ENCODE measurements around the gene FAM171A1. TPM values are rescaled to one million over a fixed set of nuclear protein-coding genes. Genes with fewer than 3 reads are reported as not detected.
"Not testable (repeated sequence)": the region's sequence is repeated elsewhere in the genome, so short reads cannot be mapped to it uniquely, and the experiment has no call there.

The FAM171A1 gene
- 1 to 10 TPM; 2.3 to 4.5 TPM for polyA plus RNA-seq

DNA sequence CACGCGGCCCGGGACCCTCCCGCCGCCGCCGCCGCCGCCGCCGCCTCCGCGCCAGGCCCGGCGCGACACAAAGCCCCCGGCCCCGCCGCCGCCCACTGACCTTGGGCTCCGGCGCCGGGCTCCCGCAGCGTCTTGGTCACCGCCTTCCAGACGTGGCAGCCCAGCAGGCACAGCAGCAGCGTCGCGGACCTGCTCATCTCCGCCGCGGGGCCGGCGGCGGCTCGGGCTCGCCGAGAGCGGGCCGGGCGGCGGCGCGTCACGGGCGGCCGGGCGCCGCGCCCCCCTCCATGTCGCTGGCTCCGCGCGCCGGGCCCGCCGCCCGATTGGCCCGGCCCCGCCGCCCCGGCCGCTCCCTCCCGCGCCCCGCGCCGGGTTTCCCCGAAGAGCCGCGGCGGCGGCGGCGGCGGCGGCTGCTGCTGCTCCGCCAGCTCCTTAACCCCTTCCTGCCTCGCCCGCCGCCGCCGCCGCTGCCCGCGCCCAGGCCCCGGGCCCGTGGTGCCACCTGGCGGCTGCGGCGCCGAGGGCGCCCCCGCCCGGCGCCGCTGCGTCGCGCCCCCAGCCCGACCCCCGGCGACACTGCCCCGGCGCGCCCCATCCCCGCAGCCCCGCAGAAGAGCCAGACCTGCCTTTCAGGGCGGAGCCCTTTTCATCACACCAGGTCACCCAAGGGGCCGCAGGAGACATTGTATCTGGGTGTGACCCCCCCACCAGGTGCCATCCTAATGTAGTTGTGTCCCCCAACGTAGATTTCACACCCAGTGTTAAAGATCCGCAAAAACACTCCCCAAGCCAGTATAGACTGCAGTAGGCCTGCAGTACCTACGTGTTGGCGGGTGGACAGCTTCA lies at the start of gene FAM171A1:
TSS of gene FAM171A1 (minus strand) at position 434 of the 846 bp plus-strand sequence. CDS start at position 197, 237 bp downstream.
- H3K4me1 ChIP-seq (ENCODE audit: control insufficient read depth in 2 of 2, insufficient read depth in 2 of 2, low read length in 1 of 2), result peaks cover 0 to 2% of the 10 kb centered on the region in 2 donors
- H3K36me3 ChIP-seq (ENCODE audit: control insufficient read depth in 2 of 2, insufficient read depth in 2 of 2, low read length in 1 of 2), result no peaks in the 10 kb centered on the region
- H3K9me3 ChIP-seq (ENCODE audit: control insufficient read depth in 2 of 2, insufficient read depth in 1 of 2, low read depth in 1 of 2, low read length in 1 of 2), result no peaks in the 10 kb centered on the region
- H3K27ac ChIP-seq (ENCODE audit: low read depth in 2 of 2, low read length in 1 of 2), result peak within 1 kb of the TSS; percentile 30
- peak within 1 kb of the TSS; percentile 61 to 71 for H3K4me3 ChIP-seq (ENCODE audit: low read depth in 1 of 2, low read length in 2 of 2)
- WGBS, 2 donors, result 2 to 4% methylated on average over 35 to 115 of the region's 115 CpGs
- H3K27me3 ChIP-seq (ENCODE audit: control insufficient read depth in 1 of 2, insufficient read depth in 2 of 2, low read length in 2 of 2), result no peaks in the 10 kb centered on the region

DNA sequence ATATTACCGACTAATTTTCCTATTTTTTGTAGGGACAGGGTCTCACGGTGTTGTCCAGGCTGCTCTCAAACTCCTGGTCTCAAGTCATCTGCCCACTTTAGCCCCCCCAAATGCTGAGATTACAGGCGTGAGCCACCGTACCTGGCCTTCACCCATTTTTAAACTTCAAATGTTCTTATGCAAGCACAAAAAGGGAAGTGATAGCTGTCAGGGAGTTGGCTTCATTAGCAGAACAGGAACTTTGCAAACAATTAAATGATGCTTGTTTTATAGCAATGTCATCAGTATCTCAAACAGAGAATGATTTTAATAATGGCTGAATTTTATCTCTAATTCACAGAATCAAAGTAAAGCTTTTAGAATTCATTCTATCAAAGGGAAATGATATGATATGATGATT lies 49.8 kb upstream of the FAM171A1 start:
- Histone ChIP-seq H3K4me1 (ENCODE audit: control insufficient read depth in 2 of 2, insufficient read depth in 2 of 2, low read length in 1 of 2) (no peaks in the 10 kb centered on the region), H3K27me3 (ENCODE audit: control insufficient read depth in 1 of 2, insufficient read depth in 2 of 2, low read length in 2 of 2) (no peaks in the 10 kb centered on the region), H3K9me3 (ENCODE audit: control insufficient read depth in 2 of 2, insufficient read depth in 1 of 2, low read depth in 1 of 2, low read length in 1 of 2) (no peaks in the 10 kb centered on the region), H3K36me3 (ENCODE audit: control insufficient read depth in 2 of 2, insufficient read depth in 2 of 2, low read length in 1 of 2) (no peaks in the 10 kb centered on the region), H3K27ac (ENCODE audit: low read depth in 2 of 2, low read length in 1 of 2) (no peak overlapping the region), H3K4me3 (ENCODE audit: low read depth in 1 of 2, low read length in 2 of 2) (no peak overlapping the region)
- WGBS, 2 donors, result 62 to 69% methylated on average over 4 of the region's 4 CpGs

DNA sequence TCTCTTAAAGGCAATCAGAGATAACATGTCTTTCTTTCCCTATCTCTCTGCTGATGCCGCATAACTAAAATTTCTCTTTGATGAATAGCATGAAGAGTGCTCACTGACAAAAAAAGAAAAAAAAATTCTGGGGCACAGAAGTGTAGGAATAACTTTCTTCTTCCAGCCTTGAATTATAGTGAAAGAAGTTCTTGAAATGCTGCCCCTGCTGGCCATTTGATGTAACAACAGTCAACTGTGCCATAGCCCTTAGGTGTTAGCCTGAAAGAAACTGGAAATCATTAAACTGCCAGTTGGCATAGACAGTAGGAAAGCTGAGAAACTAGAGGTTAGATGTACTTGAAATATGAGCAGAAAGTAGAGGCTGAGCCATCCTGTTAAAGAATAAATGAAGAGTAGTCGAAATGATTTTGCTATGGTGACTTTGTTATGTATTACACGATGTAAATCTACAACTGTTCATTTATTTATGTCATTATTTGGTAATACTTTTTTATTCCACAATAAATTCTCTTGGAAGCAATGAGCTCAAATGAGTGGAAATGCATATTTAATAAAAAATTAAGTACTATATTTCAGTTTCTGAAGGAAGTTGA lies 48.3 kb upstream of the FAM171A1 start:
- Histone ChIP-seq H3K27me3 (ENCODE audit: control insufficient read depth in 1 of 2, insufficient read depth in 2 of 2, low read length in 2 of 2) (no peaks in the 10 kb centered on the region), H3K4me1 (ENCODE audit: control insufficient read depth in 2 of 2, insufficient read depth in 2 of 2, low read length in 1 of 2) (no peaks in the 10 kb centered on the region), H3K27ac (ENCODE audit: low read depth in 2 of 2, low read length in 1 of 2) (no peak overlapping the region), H3K36me3 (ENCODE audit: control insufficient read depth in 2 of 2, insufficient read depth in 2 of 2, low read length in 1 of 2) (no peaks in the 10 kb centered on the region), H3K9me3 (ENCODE audit: control insufficient read depth in 2 of 2, insufficient read depth in 1 of 2, low read depth in 1 of 2, low read length in 1 of 2) (no peaks in the 10 kb centered on the region), H3K4me3 (ENCODE audit: low read depth in 1 of 2, low read length in 2 of 2) (no peak overlapping the region)
- 45 to 57% methylated on average over 3 of the region's 3 CpGs for WGBS, 2 donors

DNA sequence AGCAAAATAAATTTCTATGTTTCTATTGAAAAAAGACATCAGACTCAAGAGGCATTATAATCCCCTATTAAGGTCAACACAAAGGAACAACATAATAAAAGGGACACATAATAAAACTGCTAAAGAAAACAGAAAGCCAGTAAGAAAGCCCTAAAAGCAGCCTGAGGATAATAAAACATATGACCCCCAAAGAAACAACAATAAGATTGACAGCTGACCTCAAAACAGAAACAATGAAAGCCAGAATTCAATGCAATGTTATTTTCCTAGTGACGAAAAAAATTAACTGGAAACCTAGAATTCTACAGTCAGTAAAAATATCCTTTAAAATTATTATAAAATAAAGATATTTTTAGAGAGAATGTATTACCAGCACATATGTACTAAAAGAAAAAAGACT lies 44.9 kb upstream of the FAM171A1 start:
- H3K4me1 ChIP-seq (ENCODE audit: control insufficient read depth in 2 of 2, insufficient read depth in 2 of 2, low read length in 1 of 2), result no peaks in the 10 kb centered on the region
- no peaks in the 10 kb centered on the region for H3K36me3 ChIP-seq (ENCODE audit: control insufficient read depth in 2 of 2, insufficient read depth in 2 of 2, low read length in 1 of 2)
- no peak overlapping the region for H3K4me3 ChIP-seq (ENCODE audit: low read depth in 1 of 2, low read length in 2 of 2)
- H3K27me3 ChIP-seq (ENCODE audit: control insufficient read depth in 1 of 2, insufficient read depth in 2 of 2, low read length in 2 of 2), result no peaks in the 10 kb centered on the region
- H3K27ac ChIP-seq (ENCODE audit: low read depth in 2 of 2, low read length in 1 of 2), result no peak overlapping the region
- no peaks in the 10 kb centered on the region for H3K9me3 ChIP-seq (ENCODE audit: control insufficient read depth in 2 of 2, insufficient read depth in 1 of 2, low read depth in 1 of 2, low read length in 1 of 2)
- 75 to 78% methylated on average over 1 of the region's 1 CpG for WGBS, 2 donors

DNA sequence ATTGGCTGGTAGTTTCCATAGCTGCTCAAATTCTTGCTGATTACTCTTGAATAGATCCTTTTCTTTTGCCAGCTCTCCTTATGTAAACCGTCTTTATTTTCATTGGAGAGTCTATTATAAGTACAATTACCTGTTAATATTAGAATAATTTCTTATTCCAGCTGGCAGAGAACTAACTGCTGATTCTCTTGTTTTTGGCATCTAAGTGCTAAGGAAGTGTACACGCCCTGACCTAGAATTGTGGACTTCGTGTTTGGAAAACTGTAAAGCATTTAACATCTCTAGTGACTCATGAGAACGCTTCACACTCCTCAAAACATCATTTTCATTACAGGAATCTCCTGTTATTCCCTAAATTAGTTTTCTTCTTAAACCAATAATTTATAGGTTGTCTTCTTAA lies 39.9 kb upstream of the FAM171A1 start:
- H3K4me1 ChIP-seq (ENCODE audit: control insufficient read depth in 2 of 2, insufficient read depth in 2 of 2, low read length in 1 of 2), result no peaks in the 10 kb centered on the region
- no peaks in the 10 kb centered on the region for H3K36me3 ChIP-seq (ENCODE audit: control insufficient read depth in 2 of 2, insufficient read depth in 2 of 2, low read length in 1 of 2)
- H3K27ac ChIP-seq (ENCODE audit: low read depth in 2 of 2, low read length in 1 of 2), result no peak overlapping the region
- 33 to 47% methylated on average over 4 of the region's 4 CpGs for WGBS, 2 donors
- no peaks in the 10 kb centered on the region for H3K27me3 ChIP-seq (ENCODE audit: control insufficient read depth in 1 of 2, insufficient read depth in 2 of 2, low read length in 2 of 2)
- H3K9me3 ChIP-seq (ENCODE audit: control insufficient read depth in 2 of 2, insufficient read depth in 1 of 2, low read depth in 1 of 2, low read length in 1 of 2), result no peaks in the 10 kb centered on the region
- H3K4me3 ChIP-seq (ENCODE audit: low read depth in 1 of 2, low read length in 2 of 2), result no peak overlapping the region

DNA sequence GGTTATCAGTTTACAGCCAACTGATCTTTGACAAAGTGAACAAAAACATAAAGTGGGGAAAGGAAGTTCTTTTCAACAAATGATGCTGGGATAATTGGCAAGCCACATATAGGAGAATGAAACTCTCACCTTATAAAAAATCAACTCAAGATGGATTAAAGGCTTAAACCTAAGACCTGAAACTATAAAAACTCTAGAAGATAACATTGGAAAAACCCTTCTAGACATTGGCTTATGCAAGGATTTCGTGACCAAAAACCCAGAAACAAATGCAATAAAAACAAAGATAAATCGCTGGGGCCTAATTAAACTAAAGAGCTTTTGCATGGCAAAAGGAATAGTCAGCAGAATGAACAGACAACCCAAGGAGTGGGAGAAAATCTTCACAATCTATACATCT lies 38.3 kb upstream of the FAM171A1 start:
- H3K36me3 ChIP-seq (ENCODE audit: control insufficient read depth in 2 of 2, insufficient read depth in 2 of 2, low read length in 1 of 2); H3K27ac ChIP-seq (ENCODE audit: low read depth in 2 of 2, low read length in 1 of 2); H3K27me3 ChIP-seq (ENCODE audit: control insufficient read depth in 1 of 2, insufficient read depth in 2 of 2, low read length in 2 of 2); H3K4me3 ChIP-seq (ENCODE audit: low read depth in 1 of 2, low read length in 2 of 2); H3K4me1 ChIP-seq (ENCODE audit: control insufficient read depth in 2 of 2, insufficient read depth in 2 of 2, low read length in 1 of 2); H3K9me3 ChIP-seq (ENCODE audit: control insufficient read depth in 2 of 2, insufficient read depth in 1 of 2, low read depth in 1 of 2, low read length in 1 of 2): not testable (repeated sequence)
- 74 to 78% methylated on average over 2 of the region's 2 CpGs for WGBS, 2 donors

DNA sequence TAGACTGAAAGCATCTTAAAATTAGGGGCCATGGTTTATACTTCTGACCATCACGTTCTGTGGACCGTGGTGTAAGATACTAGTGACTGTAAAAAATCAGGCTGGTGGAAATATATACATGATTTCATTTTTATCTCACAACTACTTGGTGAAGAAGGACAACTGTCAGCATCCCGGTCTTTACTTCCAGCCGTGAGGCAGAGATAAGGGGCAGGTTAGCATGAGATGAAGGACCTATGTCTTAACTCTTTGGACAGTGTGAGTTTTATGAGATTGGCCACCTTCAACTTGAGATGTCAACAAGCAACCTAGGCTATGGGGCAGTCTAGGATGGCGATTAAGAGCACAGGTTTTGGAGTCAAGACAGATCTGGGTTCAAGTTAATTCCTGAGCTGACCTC lies 37.5 kb upstream of the FAM171A1 start:
- H3K36me3 ChIP-seq (ENCODE audit: control insufficient read depth in 2 of 2, insufficient read depth in 2 of 2, low read length in 1 of 2), result no peaks in the 10 kb centered on the region
- H3K27ac ChIP-seq (ENCODE audit: low read depth in 2 of 2, low read length in 1 of 2), result no peak overlapping the region
- no peaks in the 10 kb centered on the region for H3K9me3 ChIP-seq (ENCODE audit: control insufficient read depth in 2 of 2, insufficient read depth in 1 of 2, low read depth in 1 of 2, low read length in 1 of 2)
- no peak overlapping the region for H3K4me3 ChIP-seq (ENCODE audit: low read depth in 1 of 2, low read length in 2 of 2)
- no peaks in the 10 kb centered on the region for H3K27me3 ChIP-seq (ENCODE audit: control insufficient read depth in 1 of 2, insufficient read depth in 2 of 2, low read length in 2 of 2)
- WGBS, 2 donors, result 88 to 93% methylated on average over 5 of the region's 5 CpGs
- no peaks in the 10 kb centered on the region for H3K4me1 ChIP-seq (ENCODE audit: control insufficient read depth in 2 of 2, insufficient read depth in 2 of 2, low read length in 1 of 2)

DNA sequence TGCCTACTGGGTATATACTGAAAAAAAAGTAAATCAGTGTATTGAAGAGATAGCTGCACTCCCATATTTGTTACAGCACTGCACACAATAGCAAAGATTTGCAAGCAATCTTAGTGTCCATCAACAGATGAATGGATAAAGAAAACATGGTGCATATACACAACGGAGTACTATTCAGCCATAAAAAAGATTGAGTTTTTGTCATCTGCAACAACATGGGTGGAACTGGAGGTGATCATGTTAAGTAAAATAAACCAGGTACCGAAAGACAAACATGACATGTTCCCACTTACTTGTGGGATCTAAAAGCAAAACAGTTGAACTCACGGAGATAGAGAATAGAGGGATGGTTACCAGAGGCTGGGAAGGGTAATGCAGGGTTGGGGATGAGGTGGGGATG lies 34.2 kb upstream of the FAM171A1 start:
- Histone ChIP-seq H3K36me3 (ENCODE audit: control insufficient read depth in 2 of 2, insufficient read depth in 2 of 2, low read length in 1 of 2) (no peaks in the 10 kb centered on the region), H3K27ac (ENCODE audit: low read depth in 2 of 2, low read length in 1 of 2) (no peak overlapping the region), H3K27me3 (ENCODE audit: control insufficient read depth in 1 of 2, insufficient read depth in 2 of 2, low read length in 2 of 2) (no peaks in the 10 kb centered on the region), H3K4me3 (ENCODE audit: low read depth in 1 of 2, low read length in 2 of 2) (no peak overlapping the region), H3K4me1 (ENCODE audit: control insufficient read depth in 2 of 2, insufficient read depth in 2 of 2, low read length in 1 of 2) (no peaks in the 10 kb centered on the region), H3K9me3 (ENCODE audit: control insufficient read depth in 2 of 2, insufficient read depth in 1 of 2, low read depth in 1 of 2, low read length in 1 of 2) (no peaks in the 10 kb centered on the region)
- 91 to 92% methylated on average over 3 of the region's 3 CpGs for WGBS, 2 donors

DNA sequence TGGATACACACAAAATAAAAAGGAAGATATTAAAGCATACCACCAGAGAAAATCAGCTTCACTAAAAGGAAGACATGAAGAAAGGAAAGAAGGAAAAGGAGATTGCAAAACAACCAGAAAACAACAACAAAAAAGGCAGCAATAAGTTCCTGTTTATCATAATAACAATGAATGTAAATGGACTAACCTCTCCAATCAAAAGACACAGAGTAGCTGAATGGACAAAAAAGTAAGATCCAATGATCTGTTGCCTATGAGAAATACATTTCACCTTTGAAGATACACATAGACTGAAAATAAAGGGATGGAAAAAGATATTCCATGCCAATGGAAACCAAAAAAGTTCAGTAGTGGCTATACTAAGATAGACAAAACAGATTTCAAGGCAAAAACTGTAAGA lies 30.3 kb upstream of the FAM171A1 start:
- Histone ChIP-seq H3K27ac (ENCODE audit: low read depth in 2 of 2, low read length in 1 of 2) (no peak overlapping the region), H3K4me3 (ENCODE audit: low read depth in 1 of 2, low read length in 2 of 2) (no peak overlapping the region), H3K36me3 (ENCODE audit: control insufficient read depth in 2 of 2, insufficient read depth in 2 of 2, low read length in 1 of 2) (no peaks in the 10 kb centered on the region), H3K4me1 (ENCODE audit: control insufficient read depth in 2 of 2, insufficient read depth in 2 of 2, low read length in 1 of 2) (no peaks in the 10 kb centered on the region), H3K27me3 (ENCODE audit: control insufficient read depth in 1 of 2, insufficient read depth in 2 of 2, low read length in 2 of 2) (no peaks in the 10 kb centered on the region), H3K9me3 (ENCODE audit: control insufficient read depth in 2 of 2, insufficient read depth in 1 of 2, low read depth in 1 of 2, low read length in 1 of 2) (no peaks in the 10 kb centered on the region)

DNA sequence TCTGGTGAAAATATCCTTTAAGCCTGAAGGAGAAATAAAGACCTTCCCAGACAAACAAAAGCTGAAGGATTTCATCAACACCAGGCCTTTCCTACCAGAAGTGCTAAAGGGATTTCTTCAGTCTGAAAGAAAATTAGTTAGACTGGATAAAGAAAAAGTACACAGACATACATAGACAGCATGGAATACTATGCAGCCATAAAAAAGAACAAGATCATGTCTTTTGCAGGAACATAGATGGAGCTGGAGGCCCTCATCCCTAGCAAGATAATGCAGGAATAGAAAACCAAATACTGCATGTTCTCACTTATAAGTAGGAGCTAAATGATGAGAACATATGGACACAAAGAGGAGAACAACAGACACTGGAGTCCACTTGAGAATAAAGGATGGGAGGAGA lies 29.4 kb upstream of the FAM171A1 start:
- H3K36me3 ChIP-seq (ENCODE audit: control insufficient read depth in 2 of 2, insufficient read depth in 2 of 2, low read length in 1 of 2); H3K4me3 ChIP-seq (ENCODE audit: low read depth in 1 of 2, low read length in 2 of 2); H3K4me1 ChIP-seq (ENCODE audit: control insufficient read depth in 2 of 2, insufficient read depth in 2 of 2, low read length in 1 of 2); H3K27ac ChIP-seq (ENCODE audit: low read depth in 2 of 2, low read length in 1 of 2); H3K27me3 ChIP-seq (ENCODE audit: control insufficient read depth in 1 of 2, insufficient read depth in 2 of 2, low read length in 2 of 2); H3K9me3 ChIP-seq (ENCODE audit: control insufficient read depth in 2 of 2, insufficient read depth in 1 of 2, low read depth in 1 of 2, low read length in 1 of 2): not testable (repeated sequence)

Data from esophagus (tissue), 2 donors.